ENCODE data around the gene TMEM9. TPM values are rescaled to one million over a fixed set of nuclear protein-coding genes. Genes with fewer than 3 reads are reported as not detected.
"Not testable (repeated sequence)": the region's sequence is repeated elsewhere in the genome, so short reads cannot be mapped to it uniquely, and the experiment has no call there.

The TMEM9 gene
- total and polyA plus RNA-seq, 2 experiments from 2014 or later = 70.3 to 81.0 TPM

DNA sequence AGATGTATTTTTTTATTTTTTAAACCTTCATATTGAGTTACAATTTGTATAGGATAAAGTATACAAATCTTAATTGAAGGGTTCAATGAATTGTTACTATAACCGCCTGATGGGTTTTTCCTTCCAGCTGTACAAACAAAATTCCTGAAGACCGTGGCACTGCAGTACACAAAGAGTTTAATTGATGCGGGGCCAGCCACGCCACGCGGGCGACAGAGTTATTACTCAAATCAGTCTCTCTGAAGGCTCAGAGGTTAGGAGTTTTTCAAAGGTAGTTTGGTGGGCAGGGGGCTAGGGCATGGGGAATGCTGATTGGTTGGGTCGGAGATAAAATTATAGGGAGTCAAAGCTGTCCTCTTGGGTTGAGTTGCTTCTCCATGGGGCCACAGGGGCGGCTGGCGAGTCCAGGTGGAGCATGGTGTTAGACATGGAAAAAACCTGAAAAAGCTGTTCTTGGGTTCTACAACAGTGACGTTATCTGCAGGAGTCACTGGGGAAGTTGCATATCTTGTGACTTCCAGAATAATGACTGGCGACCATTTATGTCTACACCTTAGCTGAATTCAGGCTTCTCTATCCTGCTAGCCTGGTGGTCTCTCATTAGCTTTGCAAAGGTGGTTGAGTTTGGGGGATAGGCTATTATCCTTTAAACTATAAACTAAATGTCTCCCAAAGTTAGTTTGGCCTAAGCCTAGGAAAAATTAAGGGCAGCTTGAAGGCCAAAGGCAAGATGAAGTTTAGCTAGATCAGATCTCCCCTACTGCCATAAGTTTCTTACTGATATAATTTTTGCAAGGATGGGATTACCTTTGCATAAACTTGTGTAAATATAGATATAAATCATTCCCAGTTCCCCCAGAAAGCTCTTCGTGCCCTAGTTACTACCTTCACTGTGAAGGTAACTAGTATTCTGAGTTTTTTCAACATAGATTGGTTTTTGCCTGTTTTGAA lies 13.0 kb upstream of the TMEM9 start:
- no peak overlapping the region for H3K9ac ChIP-seq
- H3K27ac ChIP-seq = no peak overlapping the region
- H3K9me3 ChIP-seq (ENCODE audit: low read depth) = no peaks in the 10 kb centered on the region
- H2AFZ ChIP-seq = no peak overlapping the region
- H3K79me2 ChIP-seq (ENCODE audit: insufficient read depth) = no peaks in the 10 kb centered on the region
- H3K9me2 ChIP-seq (ENCODE audit: insufficient read depth) = no peaks in the 10 kb centered on the region
- H3K4me2 ChIP-seq (ENCODE audit: unreplicated experiment) = no peak overlapping the region
- peaks cover 12% of the 10 kb centered on the region; the same call in 1 of the 2 replicates for H3F3A ChIP-seq (ENCODE audit: insufficient read depth)
- no peaks in the 10 kb centered on the region for H3K36me3 ChIP-seq (ENCODE audit: low read depth)
- H3K27me3 ChIP-seq (replicated peaks; ENCODE audit: insufficient read depth) = no peaks in the 10 kb centered on the region
- 91 to 93% methylated on average over 13 of the region's 13 CpGs for WGBS, 2 experiments (ENCODE audit: low coverage in 1 of 2, low lambda C conversion rate in 2 of 2, missing lambda C conversion rate in 2 of 2)
- in situ Hi-C loops (cut with MboI) = no loop called here
- TF ChIP-seq EZH2phosphoT487 (IDR thresholded peaks at IDR 0.05; ENCODE audit: insufficient read depth, low read depth) = no peak
- no peak for TF ChIP-seq EZH2 (IDR thresholded peaks at IDR 0.05; ENCODE audit: insufficient read depth, poor library complexity, severe bottlenecking)
- no peak overlapping the region for H3K4me3 ChIP-seq
- H4K20me1 ChIP-seq (ENCODE audit: insufficient read depth) = no peaks in the 10 kb centered on the region
- H3K4me1 ChIP-seq (ENCODE audit: insufficient read depth) = peaks cover 4% of the 10 kb centered on the region; the same call in 1 of the 2 replicates
- DNase-seq = no peak

DNA sequence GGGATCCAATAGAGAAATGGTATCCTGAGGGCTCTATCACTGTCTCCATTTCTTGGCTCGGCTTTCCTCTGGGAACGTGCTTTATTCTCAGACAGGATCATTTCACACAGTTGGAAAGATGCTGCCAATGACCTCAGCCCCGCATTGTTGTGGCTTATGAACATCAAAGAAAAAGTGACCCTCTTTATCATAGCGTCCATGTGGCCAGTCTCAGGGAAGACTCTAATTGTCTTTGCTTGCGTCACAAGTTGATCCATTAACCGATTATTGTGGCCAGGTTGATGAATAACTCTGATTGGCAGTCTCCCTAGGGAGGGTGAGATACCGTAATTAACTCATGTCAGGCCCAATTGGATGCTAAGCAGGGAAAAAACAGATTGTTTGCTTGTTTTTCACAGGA lies 10.4 kb upstream of the TMEM9 start:
- H4K20me1 ChIP-seq (ENCODE audit: insufficient read depth) = no peaks in the 10 kb centered on the region
- no peaks in the 10 kb centered on the region for H3K9me2 ChIP-seq (ENCODE audit: insufficient read depth)
- H3K4me3 ChIP-seq = no peak overlapping the region
- H3K4me1 ChIP-seq (ENCODE audit: insufficient read depth) = no peaks in the 10 kb centered on the region
- H3K4me2 ChIP-seq (ENCODE audit: unreplicated experiment) = no peak overlapping the region
- no peaks in the 10 kb centered on the region for H3K79me2 ChIP-seq (ENCODE audit: insufficient read depth)
- DNase-seq = no peak
- no peak overlapping the region for H3K9ac ChIP-seq
- no peaks in the 10 kb centered on the region; the same call in 1 of the 2 replicates for H3K27me3 ChIP-seq (replicated peaks; ENCODE audit: insufficient read depth)
- H3F3A ChIP-seq (ENCODE audit: insufficient read depth) = peaks cover 5% of the 10 kb centered on the region; the same call in 1 of the 2 replicates
- in situ Hi-C loops (cut with MboI) = no loop called here
- no peak overlapping the region for H2AFZ ChIP-seq
- WGBS, 2 experiments (ENCODE audit: low coverage in 1 of 2, low lambda C conversion rate in 2 of 2, missing lambda C conversion rate in 2 of 2) = 68 to 70% methylated on average over 7 of the region's 7 CpGs
- H3K36me3 ChIP-seq (ENCODE audit: low read depth) = no peaks in the 10 kb centered on the region
- no peaks in the 10 kb centered on the region for H3K9me3 ChIP-seq (ENCODE audit: low read depth)
- no peak for TF ChIP-seq EZH2phosphoT487 (IDR thresholded peaks at IDR 0.05; ENCODE audit: insufficient read depth, low read depth)
- TF ChIP-seq EZH2 (IDR thresholded peaks at IDR 0.05; ENCODE audit: insufficient read depth, poor library complexity, severe bottlenecking) = no peak
- H3K27ac ChIP-seq = no peak overlapping the region

DNA sequence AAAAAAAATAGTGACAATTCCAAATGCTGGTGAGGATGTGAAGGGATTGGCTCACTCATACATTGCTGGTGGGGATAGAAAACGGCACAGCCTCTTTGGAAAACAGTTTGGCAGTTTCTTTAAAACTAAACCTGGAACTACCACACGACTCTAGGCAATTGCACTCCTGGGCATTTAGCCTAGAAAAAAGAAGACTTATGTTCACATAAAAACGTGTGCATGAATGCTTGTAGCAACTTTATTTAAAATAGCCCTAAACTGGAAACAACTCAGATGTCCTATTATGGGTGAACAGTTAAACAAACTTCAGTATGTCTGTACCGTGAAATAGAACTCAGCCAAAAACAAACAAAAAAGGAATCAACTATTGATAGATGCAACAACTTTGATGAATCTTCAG lies 9.4 kb upstream of the TMEM9 start:
- Histone ChIP-seq H3K4me3 (no peak overlapping the region), H3K9me3 (ENCODE audit: low read depth) (no peaks in the 10 kb centered on the region), H3K27me3 (replicated peaks; ENCODE audit: insufficient read depth) (no peaks in the 10 kb centered on the region; the same call in 1 of the 2 replicates), H3K9ac (no peak overlapping the region), H3F3A (ENCODE audit: insufficient read depth) (no peaks in the 10 kb centered on the region), H3K79me2 (ENCODE audit: insufficient read depth) (no peaks in the 10 kb centered on the region), H4K20me1 (ENCODE audit: insufficient read depth) (no peaks in the 10 kb centered on the region), H3K4me1 (ENCODE audit: insufficient read depth) (no peaks in the 10 kb centered on the region), H3K36me3 (ENCODE audit: low read depth) (no peaks in the 10 kb centered on the region), H3K27ac (no peak overlapping the region), H2AFZ (no peak overlapping the region), H3K9me2 (ENCODE audit: insufficient read depth) (no peaks in the 10 kb centered on the region), H3K4me2 (ENCODE audit: unreplicated experiment) (no peak overlapping the region)
- in situ Hi-C loops (cut with MboI) = no loop called here
- no peak for DNase-seq
- WGBS, 2 experiments (ENCODE audit: low coverage in 1 of 2, low lambda C conversion rate in 2 of 2, missing lambda C conversion rate in 2 of 2) = 25 to 26% methylated on average over 4 of the region's 4 CpGs
- no peak for TF ChIP-seq EZH2phosphoT487 (IDR thresholded peaks at IDR 0.05; ENCODE audit: insufficient read depth, low read depth)
- TF ChIP-seq EZH2 (IDR thresholded peaks at IDR 0.05; ENCODE audit: insufficient read depth, poor library complexity, severe bottlenecking) = no peak

DNA sequence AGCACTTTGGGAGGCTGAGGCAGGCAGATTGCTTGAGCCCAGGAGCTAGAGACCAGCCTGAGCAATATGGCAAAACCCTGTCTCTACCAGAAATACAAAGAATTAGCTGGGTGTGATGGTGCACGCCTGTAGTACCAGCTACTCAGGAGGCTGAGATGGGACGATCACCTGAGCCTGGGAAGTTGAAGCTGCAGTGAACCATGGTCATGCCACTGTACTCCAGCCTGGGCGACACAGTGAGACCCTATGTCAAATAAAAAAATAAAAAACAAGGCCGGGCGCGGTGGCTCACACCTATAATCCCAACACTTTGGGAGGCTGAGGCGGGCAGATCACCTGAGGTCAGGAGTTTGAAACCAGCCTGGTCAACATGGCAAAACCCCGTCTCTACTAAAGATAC lies 8.8 kb upstream of the TMEM9 start:
- H3K4me3 ChIP-seq; H3K4me2 ChIP-seq (ENCODE audit: unreplicated experiment); H3K4me1 ChIP-seq (ENCODE audit: insufficient read depth); H3K36me3 ChIP-seq (ENCODE audit: low read depth); in situ Hi-C loops (cut with MboI); H3K9ac ChIP-seq; H3K27me3 ChIP-seq (replicated peaks; ENCODE audit: insufficient read depth); H4K20me1 ChIP-seq (ENCODE audit: insufficient read depth); H3F3A ChIP-seq (ENCODE audit: insufficient read depth); H3K27ac ChIP-seq; DNase-seq; H3K9me2 ChIP-seq (ENCODE audit: insufficient read depth); H2AFZ ChIP-seq; H3K79me2 ChIP-seq (ENCODE audit: insufficient read depth); H3K9me3 ChIP-seq (ENCODE audit: low read depth): not testable (repeated sequence)
- WGBS, 2 experiments (ENCODE audit: low coverage in 1 of 2, low lambda C conversion rate in 2 of 2, missing lambda C conversion rate in 2 of 2) = 84 to 90% methylated on average over 8 of the region's 8 CpGs
